OCI-LY7 (cell line): Measurements from ENCODE around the gene ACTA2. TPM values are rescaled to one million over a fixed set of nuclear protein-coding genes. Genes with fewer than 3 reads are reported as not detected.
A peak's percentile ranks its signal among the peaks of the same experiment; 100 is the strongest.

ENCODE experiments used
- BruUV-seq: library from RNA; stranded (reverse); fragments of 400-500 nt; replicated peaks from 2 replicates; lab custom pipeline; 2021; lab: Mats Ljungman, UMichigan
- CTCF ChIA-PET: fragments of 300-600 bp; sonication (Branson Sonifier 250); formaldehyde crosslinking; loops from one replicate; lab custom pipeline; 2022; ENCODE audit warnings: antibody characterized with exemption; ENCODE audit not compliant: unreplicated experiment; lab: Charles Lee
- POLR2A ChIA-PET: fragments of 300-600 bp; sonication (Branson Sonifier 250); formaldehyde crosslinking; loops from one replicate; lab custom pipeline; 2022; ENCODE audit warnings: antibody characterized with exemption; lab: Charles Lee
- DNase-seq: peaks from one replicate; pipeline ENCODE4 v3.0.0-alpha.2; 2015; ENCODE audit warnings: low spot score
- H2AFZ ChIP-seq: fragments of 200-600 bp; sonication (generic), shearing (Covaris generic); 2 replicates; pipeline ENCODE4 v1.6.1; 2014; ENCODE audit warnings: mild to moderate bottlenecking, antibody characterized with exemption, low read length, moderate library complexity
- H3K27ac ChIP-seq: fragments of 200-600 bp; sonication (generic); 2 replicates; pipeline ENCODE4 v1.5.1; 2014; ENCODE audit warnings: mixed run types, low read depth, mild to moderate bottlenecking, moderate library complexity, low read length, inconsistent platforms; ENCODE audit not compliant: poor library complexity, severe bottlenecking
- H3K36me3 ChIP-seq: fragments of 200-600 bp; sonication (generic); 2 replicates; pipeline ENCODE4 v1.6.1; 2014; ENCODE audit warnings: mild to moderate bottlenecking, antibody characterized with exemption, low read length, moderate library complexity, mixed read lengths; ENCODE audit not compliant: insufficient read depth
- H3K4me1 ChIP-seq: fragments of 200-600 bp; sonication (generic); 2 replicates; pipeline ENCODE4 v1.5.1; 2014; ENCODE audit warnings: mild to moderate bottlenecking, low read length; ENCODE audit not compliant: insufficient read depth, poor library complexity, severe bottlenecking
- H3K4me2 ChIP-seq: fragments of 200-600 bp; sonication (generic); 2 replicates; pipeline ENCODE4 v1.6.1; 2014; ENCODE audit warnings: mild to moderate bottlenecking, low read length
- H3K4me3 ChIP-seq: fragments of 200-600 bp; sonication (generic); 2 replicates; pipeline ENCODE4 v1.5.1; 2014; ENCODE audit warnings: mild to moderate bottlenecking, low read depth, low read length; ENCODE audit not compliant: poor library complexity, severe bottlenecking
- H3K79me2 ChIP-seq: fragments of 200-600 bp; sonication (generic); 2 replicates; pipeline ENCODE4 v1.6.1; 2016; ENCODE audit warnings: low read depth, mild to moderate bottlenecking, low read length, moderate library complexity, mixed read lengths; ENCODE audit not compliant: insufficient read depth
- H3K9me2 ChIP-seq: fragments of 200-600 bp; sonication (generic); 2 replicates; pipeline ENCODE4 v1.6.1; 2016; ENCODE audit warnings: mild to moderate bottlenecking, low read length, mixed read lengths; ENCODE audit not compliant: insufficient read depth
- H3K9me3 ChIP-seq: fragments of 200-600 bp; sonication (generic); 2 replicates; pipeline ENCODE4 v1.6.1; 2014; ENCODE audit warnings: mild to moderate bottlenecking, mixed run types, low read length, mixed read lengths
- H4K20me1 ChIP-seq: fragments of 200-600 bp; sonication (generic); 2 replicates; pipeline ENCODE4 v1.6.1; 2014; ENCODE audit warnings: mild to moderate bottlenecking, antibody characterized with exemption, low read length, moderate library complexity, mixed read lengths; ENCODE audit not compliant: insufficient read depth
- EZH2phosphoT487 ChIP-seq: fragments of 200-600 bp; sonication (generic); IDR thresholded peaks from 2 replicates; pipeline ENCODE4 v1.6.1; 2018; ENCODE audit warnings: low read depth, borderline replicate concordance, mild to moderate bottlenecking, mixed run types, antibody characterized with exemption, low read length, moderate library complexity, mixed read lengths
- intact Hi-C: fragments of 100-400 bp; cut with micrococcal nuclease; formaldehyde crosslinking; loops from one replicate; pipeline ENCODE4 v1.10.0; 2022; ENCODE audit not compliant: unreplicated experiment
- total RNA-seq, 2 experiments: library from RNA; depleted of rRNA in 1 of 2; stranded (reverse); fragments of >200 nt in 1 of 2; shearing (Covaris generic) in 1 of 2; gene quantifications; 2 replicates each; pipeline ENCODE4 v1.2.3, GENCODE V29; 2014 to 2022
- TF ChIP-seq, protein P1 (sequence below): fragments of 200-600 bp; sonication (generic); conservative IDR thresholded peaks from 2 replicates; pipeline ENCODE4 v1.5.1; 2014; ENCODE audit warnings: mild to moderate bottlenecking, antibody characterized with exemption, low read length, moderate library complexity, mixed read lengths

ACTA2 gene
- total RNA-seq, 2 experiments from 2014 or later, result 1.4 to 3.3 TPM

DNA sequence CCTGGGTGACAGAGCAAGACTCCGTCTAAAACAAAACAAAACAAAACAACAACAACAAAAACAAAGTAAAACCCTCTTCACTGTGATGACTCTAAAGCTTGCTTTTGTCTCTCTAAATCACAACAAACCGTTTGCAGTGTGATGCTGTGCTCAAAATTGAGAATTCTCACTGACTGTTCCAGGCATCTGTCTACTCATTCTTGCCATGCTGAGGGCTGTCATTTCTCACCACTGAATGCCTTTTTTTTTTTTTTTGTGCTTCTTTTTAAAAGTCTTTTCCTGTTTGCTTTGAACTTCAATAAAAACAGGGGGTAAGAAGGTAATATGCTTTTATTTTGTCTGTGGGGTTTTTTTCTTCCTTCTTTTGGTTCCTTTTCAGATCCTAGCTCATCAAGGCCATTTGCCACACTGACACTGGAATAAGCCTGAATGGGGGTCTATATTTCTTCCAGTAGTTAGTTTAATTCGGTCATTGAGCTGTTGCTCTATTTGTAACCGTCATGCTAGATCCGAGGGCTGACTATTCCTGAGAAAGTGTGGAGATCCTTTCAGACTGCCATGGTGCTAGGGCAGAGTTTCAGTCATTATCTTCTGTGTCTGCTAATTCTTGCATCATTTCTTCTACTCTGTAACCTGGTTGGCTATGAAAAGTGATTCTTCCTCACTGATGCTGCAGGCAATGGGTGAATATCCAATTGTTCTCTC is 48.6 kb upstream of the ACTA2 start:
- no peaks in the 10 kb centered on the region for H3K9me2 ChIP-seq
- intact Hi-C loops, result loop anchor here (2.0 kb wide), 1 partner anchor 120 kb away; the partner anchor contains the start of gene STAMBPL1
- H3K4me3 ChIP-seq, result peak overlapping the region; percentile 63
- DNase-seq, result peak; percentile 23
- no peaks in the 10 kb centered on the region for H4K20me1 ChIP-seq
- POLR2A ChIA-PET, result interaction anchor here (0.7 to 3.7 kb wide), 6 partner anchors 10 to 726 kb away, joined by 3 to 57 read pairs (median 4); partner anchors contain the start of gene FAS
- peaks cover 12% of the 10 kb centered on the region; the same call in 1 of the 2 replicates for H3K79me2 ChIP-seq
- TF ChIP-seq EZH2phosphoT487, result no peak
- TF ChIP-seq, protein P1, sequence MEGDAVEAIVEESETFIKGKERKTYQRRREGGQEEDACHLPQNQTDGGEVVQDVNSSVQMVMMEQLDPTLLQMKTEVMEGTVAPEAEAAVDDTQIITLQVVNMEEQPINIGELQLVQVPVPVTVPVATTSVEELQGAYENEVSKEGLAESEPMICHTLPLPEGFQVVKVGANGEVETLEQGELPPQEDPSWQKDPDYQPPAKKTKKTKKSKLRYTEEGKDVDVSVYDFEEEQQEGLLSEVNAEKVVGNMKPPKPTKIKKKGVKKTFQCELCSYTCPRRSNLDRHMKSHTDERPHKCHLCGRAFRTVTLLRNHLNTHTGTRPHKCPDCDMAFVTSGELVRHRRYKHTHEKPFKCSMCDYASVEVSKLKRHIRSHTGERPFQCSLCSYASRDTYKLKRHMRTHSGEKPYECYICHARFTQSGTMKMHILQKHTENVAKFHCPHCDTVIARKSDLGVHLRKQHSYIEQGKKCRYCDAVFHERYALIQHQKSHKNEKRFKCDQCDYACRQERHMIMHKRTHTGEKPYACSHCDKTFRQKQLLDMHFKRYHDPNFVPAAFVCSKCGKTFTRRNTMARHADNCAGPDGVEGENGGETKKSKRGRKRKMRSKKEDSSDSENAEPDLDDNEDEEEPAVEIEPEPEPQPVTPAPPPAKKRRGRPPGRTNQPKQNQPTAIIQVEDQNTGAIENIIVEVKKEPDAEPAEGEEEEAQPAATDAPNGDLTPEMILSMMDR, result no peak
- H3K4me1 ChIP-seq, result peaks cover 70% of the 10 kb centered on the region
- no peaks in the 10 kb centered on the region for H3K9me3 ChIP-seq
- no TSS peak for BruUV-seq
- H3K36me3 ChIP-seq, result peaks cover 6% of the 10 kb centered on the region; the same call in 1 of the 2 replicates
- CTCF ChIA-PET, result interaction anchor here (0.6 to 1.1 kb wide), 3 partner anchors 11 to 203 kb away, joined by 3 to 5 read pairs (median 4); partner anchors contain the start of gene FAS
- peak overlapping the region; percentile 48 for H3K27ac ChIP-seq
- H3K4me2 ChIP-seq, result peak overlapping the region; percentile 76
- peak overlapping the region; percentile 82 for H2AFZ ChIP-seq

DNA sequence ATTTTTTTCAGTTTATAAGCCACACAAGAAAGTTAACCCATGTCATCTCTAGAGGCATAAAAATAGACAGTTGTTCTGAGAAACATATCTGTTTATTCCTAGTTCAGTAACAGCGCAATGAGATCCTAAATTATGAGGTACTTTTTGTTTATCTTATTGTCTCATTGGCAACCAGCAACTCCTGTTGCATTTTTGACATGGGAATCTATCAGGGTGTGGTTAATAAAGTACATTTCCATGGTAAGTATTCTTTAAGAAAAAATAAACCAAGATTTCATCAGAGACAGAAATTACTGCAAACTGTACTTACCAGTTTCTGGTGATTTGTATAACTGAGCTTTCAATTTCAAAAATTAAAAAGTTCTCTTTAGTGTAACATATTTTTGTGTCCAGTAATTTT is 47.1 kb upstream of the ACTA2 start:
- POLR2A ChIA-PET, result interaction anchor here (0.9 to 3.7 kb wide), 5 partner anchors 8 to 118 kb away, joined by 3 to 57 read pairs (median 4); partner anchors contain the start of gene FAS
- BruUV-seq, result no TSS peak
- no peaks in the 10 kb centered on the region for H3K9me3 ChIP-seq
- no peaks in the 10 kb centered on the region for H4K20me1 ChIP-seq
- peaks cover 86% of the 10 kb centered on the region for H3K4me1 ChIP-seq
- intact Hi-C loops, result loop anchor here (2.0 to 10.0 kb wide), 6 partner anchors 119 to 1905 kb away; partner anchors contain the start of genes GLUD1, KIF20B, KLLN and PTEN
- peaks cover 4% of the 10 kb centered on the region; the same call in 1 of the 2 replicates for H3K36me3 ChIP-seq
- H3K79me2 ChIP-seq, result peaks cover 27% of the 10 kb centered on the region; the same call in 1 of the 2 replicates
- TF ChIP-seq EZH2phosphoT487, result no peak
- TF ChIP-seq, protein P1, result no peak
- CTCF ChIA-PET, result no interaction called here
- H3K4me2 ChIP-seq, result peak overlapping the region; percentile 76
- peak overlapping the region; percentile 32 for H3K27ac ChIP-seq
- H3K9me2 ChIP-seq, result no peaks in the 10 kb centered on the region
- DNase-seq, result no peak
- H2AFZ ChIP-seq, result peak overlapping the region; percentile 82; the same call in 1 of the 2 replicates
- peak overlapping the region; percentile 63 for H3K4me3 ChIP-seq
